ENCODE measurements around the gene C10orf95. TPM values are rescaled to one million over a fixed set of nuclear protein-coding genes. Genes with fewer than 3 reads are reported as not detected.
A peak's percentile ranks its signal among the peaks of the same experiment; 100 is the strongest.

C10orf95 gene
- total RNA-seq, 2 donors from 2014 or later = 0.29 to 0.39 TPM

GRCh38 chr10:102420181-102420713, 31.1 kb downstream of the C10orf95 start:
- H3K27me3 Mint-ChIP-seq = peaks cover 19% of the 10 kb centered on the region
- H3K27ac Mint-ChIP-seq = peak overlapping the region; percentile 95
- peak overlapping the region; percentile 99 for H3K4me3 Mint-ChIP-seq
- H3K4me1 Mint-ChIP-seq = peaks cover 5% of the 10 kb centered on the region
- H3K36me3 Mint-ChIP-seq (ENCODE audit: low read depth) = peaks cover 16% of the 10 kb centered on the region
- ATAC-seq (replicated peaks) = no peak
- no peaks in the 10 kb centered on the region for H3K9me3 Mint-ChIP-seq

- ATAC-seq (replicated peaks) = no peak
- peak overlapping the region; percentile 99 for H3K4me3 Mint-ChIP-seq
- peaks cover 5% of the 10 kb centered on the region for H3K4me1 Mint-ChIP-seq
- peaks cover 19% of the 10 kb centered on the region for H3K27me3 Mint-ChIP-seq
- peak overlapping the region; percentile 95 for H3K27ac Mint-ChIP-seq
- H3K36me3 Mint-ChIP-seq (ENCODE audit: low read depth) = peaks cover 16% of the 10 kb centered on the region
- no peaks in the 10 kb centered on the region for H3K9me3 Mint-ChIP-seq
Observed at GRCh38 chr10:102419269-102420180, 31.8 kb downstream of the C10orf95 start.

GRCh38 chr10:102418622-102419268, 32.6 kb downstream of the C10orf95 start, which contains the start of gene PSD:
TSS of gene PSD (minus strand) at chr10:102418785. CDS start at chr10:102417038, 1,747 bp downstream.
- Mint-ChIP-seq H3K4me3 (peak within 1 kb of the TSS; percentile 99), H3K4me1 (peaks cover 5% of the 10 kb centered on the region), H3K36me3 (ENCODE audit: low read depth) (peaks cover 15% of the 10 kb centered on the region), H3K27me3 (peaks cover 22% of the 10 kb centered on the region), H3K9me3 (no peaks in the 10 kb centered on the region), H3K27ac (peak within 1 kb of the TSS; percentile 58)
- no peak for ATAC-seq (replicated peaks)

- Mint-ChIP-seq H3K27me3 (peaks cover 22% of the 10 kb centered on the region), H3K27ac (no peak overlapping the region), H3K9me3 (no peaks in the 10 kb centered on the region), H3K36me3 (ENCODE audit: low read depth) (peaks cover 7% of the 10 kb centered on the region), H3K4me3 (no peak overlapping the region), H3K4me1 (peaks cover 5% of the 10 kb centered on the region)
- no peak for ATAC-seq (replicated peaks)
Observed at GRCh38 chr10:102416695-102417094, 34.6 kb downstream of the C10orf95 start.

- no peak overlapping the region for H3K4me3 Mint-ChIP-seq
- no peak overlapping the region for H3K27ac Mint-ChIP-seq
- ATAC-seq (replicated peaks) = no peak
- H3K9me3 Mint-ChIP-seq = no peaks in the 10 kb centered on the region
- peaks cover 7% of the 10 kb centered on the region for H3K36me3 Mint-ChIP-seq (ENCODE audit: low read depth)
- peaks cover 24% of the 10 kb centered on the region for H3K27me3 Mint-ChIP-seq
- H3K4me1 Mint-ChIP-seq = peaks cover 6% of the 10 kb centered on the region
Observed at GRCh38 chr10:102416283-102416682, 35.1 kb downstream of the C10orf95 start.

- no peaks in the 10 kb centered on the region for H3K36me3 Mint-ChIP-seq (ENCODE audit: low read depth)
- peaks cover 12% of the 10 kb centered on the region for H3K4me1 Mint-ChIP-seq
- no peak overlapping the region for H3K4me3 Mint-ChIP-seq
- peaks cover 31% of the 10 kb centered on the region for H3K27me3 Mint-ChIP-seq
- H3K9me3 Mint-ChIP-seq = no peaks in the 10 kb centered on the region
- no peak overlapping the region for H3K27ac Mint-ChIP-seq
- ATAC-seq (replicated peaks) = no peak
Observed at GRCh38 chr10:102414749-102415148, 36.6 kb downstream of the C10orf95 start.

- no peak overlapping the region for H3K4me3 Mint-ChIP-seq
- peaks cover 34% of the 10 kb centered on the region for H3K27me3 Mint-ChIP-seq
- ATAC-seq (replicated peaks) = no peak
- no peaks in the 10 kb centered on the region for H3K36me3 Mint-ChIP-seq (ENCODE audit: low read depth)
- no peaks in the 10 kb centered on the region for H3K9me3 Mint-ChIP-seq
- H3K4me1 Mint-ChIP-seq = peaks cover 13% of the 10 kb centered on the region
- no peak overlapping the region for H3K27ac Mint-ChIP-seq
Observed at GRCh38 chr10:102413806-102414561, 37.4 kb downstream of the C10orf95 start.

GRCh38 chr10:102413053-102413705, 38.2 kb downstream of the C10orf95 start:
- peak; percentile 31 for ATAC-seq (replicated peaks)
- peaks cover 37% of the 10 kb centered on the region for H3K27me3 Mint-ChIP-seq

GRCh38 chr10:102412293-102412692, 39.0 kb downstream of the C10orf95 start:
- Mint-ChIP-seq H3K4me3 (no peak overlapping the region), H3K27me3 (peaks cover 33% of the 10 kb centered on the region), H3K9me3 (no peaks in the 10 kb centered on the region), H3K4me1 (peaks cover 19% of the 10 kb centered on the region), H3K27ac (no peak overlapping the region), H3K36me3 (ENCODE audit: low read depth) (peaks cover 5% of the 10 kb centered on the region)
- ATAC-seq (replicated peaks) = no peak

More at GRCh38 chr10:102413053-102413705, 38.2 kb downstream of the C10orf95 start:
- H3K36me3 Mint-ChIP-seq (ENCODE audit: low read depth) = peaks cover 2% of the 10 kb centered on the region
- H3K27ac Mint-ChIP-seq = peak overlapping the region; percentile 19
- peaks cover 16% of the 10 kb centered on the region for H3K4me1 Mint-ChIP-seq
- H3K4me3 Mint-ChIP-seq = no peak overlapping the region
- H3K9me3 Mint-ChIP-seq = no peaks in the 10 kb centered on the region

- H3K4me3 Mint-ChIP-seq = peak overlapping the region; percentile 85
- H3K9me3 Mint-ChIP-seq = no peaks in the 10 kb centered on the region
- H3K4me1 Mint-ChIP-seq = peaks cover 19% of the 10 kb centered on the region
- H3K27ac Mint-ChIP-seq = peak overlapping the region; percentile 37
- H3K36me3 Mint-ChIP-seq (ENCODE audit: low read depth) = peaks cover 5% of the 10 kb centered on the region
- no peak for ATAC-seq (replicated peaks)
- peaks cover 28% of the 10 kb centered on the region for H3K27me3 Mint-ChIP-seq
Observed at GRCh38 chr10:102411341-102412255, 39.7 kb downstream of the C10orf95 start.

GRCh38 chr10:102410429-102411073, 40.8 kb downstream of the C10orf95 start:
- Mint-ChIP-seq H3K36me3 (ENCODE audit: low read depth) (peaks cover 10% of the 10 kb centered on the region), H3K27me3 (peaks cover 22% of the 10 kb centered on the region), H3K4me3 (peak overlapping the region; percentile 85), H3K27ac (peak overlapping the region; percentile 76), H3K9me3 (no peaks in the 10 kb centered on the region), H3K4me1 (peaks cover 19% of the 10 kb centered on the region)
- peak; percentile 42 for ATAC-seq (replicated peaks)

- Mint-ChIP-seq H3K4me3 (peak overlapping the region; percentile 85), H3K36me3 (ENCODE audit: low read depth) (peaks cover 12% of the 10 kb centered on the region), H3K27ac (peak overlapping the region; percentile 76), H3K9me3 (no peaks in the 10 kb centered on the region), H3K27me3 (peaks cover 21% of the 10 kb centered on the region), H3K4me1 (peaks cover 19% of the 10 kb centered on the region)
- peak; percentile 1 for ATAC-seq (replicated peaks)
Observed at GRCh38 chr10:102409604-102410428, 41.5 kb downstream of the C10orf95 start.

Data from activated T-helper 17 cell treated with anti-CD3 and anti-CD28 coated beads, Interleukin-2, amount 50 U/mL, for 72 hours (primary cell).